22Rv1 (cell line): ENCODE measurements around the gene SH3BP5L.

ENCODE experiments used
- H3K27ac ChIP-seq: fragments of 450-650 bp; 2 replicates; pipeline ENCODE4 v1.5.1; 2017
- CTCF ChIP-seq: fragments of 450-650 bp; IDR thresholded peaks from 2 replicates; pipeline ENCODE4 v1.5.1; 2017; ENCODE audit warnings: mild to moderate bottlenecking
- ZFX ChIP-seq: fragments of 450-650 bp; IDR thresholded peaks from 2 replicates; pipeline ENCODE4 v1.6.1; 2017; ENCODE audit warnings: antibody characterized with exemption, borderline replicate concordance

SH3BP5L gene

GRCh38 chr1:248849637-248850036 lies 23.9 kb upstream of the SH3BP5L start:
- H3K27ac ChIP-seq, result peak overlapping the region; percentile 38
- no peak for TF ChIP-seq ZFX
- TF ChIP-seq CTCF, result no peak

GRCh38 chr1:248849152-248849551 lies 23.4 kb upstream of the SH3BP5L start:
- peak overlapping the region; percentile 38 for H3K27ac ChIP-seq
- TF ChIP-seq CTCF, result no peak
- TF ChIP-seq ZFX, result no peak

- peak overlapping the region; percentile 38 for H3K27ac ChIP-seq
Measured at GRCh38 chr1:248848602-248849001, 22.9 kb upstream of the SH3BP5L start.

GRCh38 chr1:248847956-248848561 lies 22.3 kb upstream of the SH3BP5L start:
- H3K27ac ChIP-seq, result peak overlapping the region; percentile 38
- TF ChIP-seq CTCF (no peak), ZFX (no peak)

More at GRCh38 chr1:248848602-248849001, 22.9 kb upstream of the SH3BP5L start:
- no peak for TF ChIP-seq CTCF

GRCh38 chr1:248847181-248847955 lies 21.7 kb upstream of the SH3BP5L start:
- TF ChIP-seq CTCF, result no peak
- H3K27ac ChIP-seq, result no peak overlapping the region

- TF ChIP-seq ZFX, result no peak
- TF ChIP-seq CTCF, result no peak
- H3K27ac ChIP-seq, result no peak overlapping the region
Measured at GRCh38 chr1:248844526-248844925, 18.8 kb upstream of the SH3BP5L start.

GRCh38 chr1:248843687-248844086 lies 18.0 kb upstream of the SH3BP5L start:
- no peak for TF ChIP-seq ZFX
- TF ChIP-seq CTCF, result no peak
- H3K27ac ChIP-seq, result peak overlapping the region; percentile 17; the same call in 1 of the 2 replicates
